ENCODE results near the gene AICDA.

AICDA gene

DNA sequence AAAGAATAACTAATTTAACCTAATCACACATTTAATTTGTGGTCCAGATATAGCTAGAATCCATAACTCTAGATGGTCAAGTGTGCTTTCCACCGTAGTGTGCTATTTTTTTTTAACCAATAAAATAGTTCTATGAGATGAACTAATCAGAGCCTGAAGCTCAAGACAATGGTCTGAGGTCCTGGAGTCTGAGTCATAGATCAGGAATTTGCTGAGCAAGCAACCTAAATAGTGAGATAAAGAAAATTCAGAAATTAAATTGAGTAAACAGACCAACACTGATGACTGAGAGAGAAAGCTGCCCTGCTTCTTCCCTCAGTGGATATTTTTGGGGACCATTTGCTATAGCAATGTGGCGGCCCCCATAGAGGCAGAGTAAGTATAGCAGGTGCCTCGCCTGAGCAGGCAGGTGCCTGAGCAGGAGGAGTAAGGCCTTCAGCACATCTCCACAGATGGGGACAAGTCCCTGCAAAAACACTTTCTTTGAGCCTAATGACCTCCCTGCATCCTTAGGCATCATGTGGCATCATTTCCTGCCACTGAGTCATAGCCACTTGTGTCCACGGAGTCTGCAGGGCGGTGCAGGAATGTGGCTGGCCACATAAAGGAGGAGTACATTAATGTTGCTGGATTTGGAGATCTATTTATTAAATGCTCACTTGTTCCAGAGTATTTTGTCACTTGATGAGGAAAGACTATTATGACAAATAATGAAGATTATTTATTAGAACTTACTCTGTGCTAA lies 58.0 kb downstream of the AICDA start:
- no peak for DNase-seq

DNA sequence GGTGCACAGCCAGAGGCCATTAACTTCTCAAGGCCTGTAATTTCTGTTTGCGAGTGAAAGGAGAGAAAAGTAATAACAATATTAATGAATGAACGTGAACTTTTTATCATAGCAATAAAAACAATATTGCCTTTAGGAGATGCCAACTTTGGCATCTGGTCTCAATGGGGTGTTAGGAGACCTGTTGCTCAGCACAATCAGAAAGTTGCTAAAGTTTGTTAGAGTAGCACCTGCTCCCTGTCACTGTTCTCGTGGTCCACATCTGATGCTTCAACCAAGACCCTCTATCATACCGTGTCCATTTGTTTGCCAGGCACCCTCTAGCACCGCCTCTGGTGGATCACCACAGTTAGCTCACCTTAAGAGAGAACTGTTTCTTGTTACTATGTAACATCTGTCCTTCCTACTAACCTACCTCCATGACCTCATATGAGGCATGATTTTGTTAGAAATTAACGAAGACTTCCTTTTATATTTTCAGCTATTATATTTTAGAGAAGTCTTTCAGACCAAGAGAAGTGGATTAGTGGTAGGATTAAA lies 59.5 kb downstream of the AICDA start:
- no peak for DNase-seq

Measured in hematopoietic multipotent progenitor cell treated with erythropoietin and hydrocortisone succinate and interleukin-3 and kit ligand, for 8 days (in vitro differentiated cells).